ENCODE measurements around the gene CRACR2A. TPM values are rescaled to one million over a fixed set of nuclear protein-coding genes. Genes with fewer than 3 reads are reported as not detected.

Gene CRACR2A
- total and polyA plus RNA-seq, 2 donors from 2014 or later = 0.22 to 6.1 TPM

GRCh38 chr12:3596703-3597415, 156.1 kb downstream of the CRACR2A start:
- Histone ChIP-seq H3K9ac (ENCODE audit: low read length in 3 of 3) (no peak overlapping the region), H3K36me3 (ENCODE audit: control insufficient read depth in 2 of 3, insufficient read depth in 3 of 3, low read length in 3 of 3) (no peaks in the 10 kb centered on the region), H3K9me3 (ENCODE audit: control insufficient read depth in 2 of 3, insufficient read depth in 1 of 3, low read length in 3 of 3) (no peaks in the 10 kb centered on the region), H3K27ac (ENCODE audit: low read depth in 2 of 2, low read length in 2 of 2) (no peak overlapping the region), H3K4me1 (ENCODE audit: control insufficient read depth in 2 of 3, insufficient read depth in 2 of 3, low read depth in 1 of 3, low read length in 3 of 3) (no peaks in the 10 kb centered on the region), H3K27me3 (ENCODE audit: control insufficient read depth, insufficient read depth, low read length) (no peaks in the 10 kb centered on the region), H3K4me3 (ENCODE audit: low read length in 3 of 3) (no peak overlapping the region)
- TF ChIP-seq CTCF (IDR thresholded peaks at IDR 0.05; ENCODE audit: borderline replicate concordance, extremely low read depth, insufficient read depth) = no peak
- intact Hi-C loops (cut with DNase I) = no loop called here
- DNase-seq = no peak
- no peak for FAIRE-seq

GRCh38 chr12:3595721-3596120, 157.2 kb downstream of the CRACR2A start:
- no peaks in the 10 kb centered on the region for H3K9me3 ChIP-seq (ENCODE audit: control insufficient read depth in 2 of 3, insufficient read depth in 1 of 3, low read length in 3 of 3)
- FAIRE-seq (no peak), DNase-seq (no peak)
- H3K4me1 ChIP-seq (ENCODE audit: control insufficient read depth in 2 of 3, insufficient read depth in 2 of 3, low read depth in 1 of 3, low read length in 3 of 3) = no peaks in the 10 kb centered on the region
- intact Hi-C loops (cut with DNase I) = no loop called here
- no peak overlapping the region for H3K27ac ChIP-seq (ENCODE audit: low read depth in 2 of 2, low read length in 2 of 2)
- no peak for TF ChIP-seq CTCF (IDR thresholded peaks at IDR 0.05; ENCODE audit: borderline replicate concordance, extremely low read depth, insufficient read depth)
- H3K36me3 ChIP-seq (ENCODE audit: control insufficient read depth in 2 of 3, insufficient read depth in 3 of 3, low read length in 3 of 3) = no peaks in the 10 kb centered on the region
- H3K27me3 ChIP-seq (ENCODE audit: control insufficient read depth, insufficient read depth, low read length) = no peaks in the 10 kb centered on the region
- no peak overlapping the region for H3K9ac ChIP-seq (ENCODE audit: low read length in 3 of 3)
- H3K4me3 ChIP-seq (ENCODE audit: low read length in 3 of 3) = no peak overlapping the region

GRCh38 chr12:3594966-3595365, 157.9 kb downstream of the CRACR2A start:
- Histone ChIP-seq H3K4me1 (ENCODE audit: control insufficient read depth in 2 of 3, insufficient read depth in 2 of 3, low read depth in 1 of 3, low read length in 3 of 3) (no peaks in the 10 kb centered on the region), H3K27ac (ENCODE audit: low read depth in 2 of 2, low read length in 2 of 2) (no peak overlapping the region), H3K36me3 (ENCODE audit: control insufficient read depth in 2 of 3, insufficient read depth in 3 of 3, low read length in 3 of 3) (no peaks in the 10 kb centered on the region), H3K9ac (ENCODE audit: low read length in 3 of 3) (no peak overlapping the region), H3K4me3 (ENCODE audit: low read length in 3 of 3) (no peak overlapping the region), H3K9me3 (ENCODE audit: control insufficient read depth in 2 of 3, insufficient read depth in 1 of 3, low read length in 3 of 3) (no peaks in the 10 kb centered on the region), H3K27me3 (ENCODE audit: control insufficient read depth, insufficient read depth, low read length) (no peaks in the 10 kb centered on the region)
- intact Hi-C loops (cut with DNase I) = no loop called here
- no peak for TF ChIP-seq CTCF (IDR thresholded peaks at IDR 0.05; ENCODE audit: borderline replicate concordance, extremely low read depth, insufficient read depth)
- DNase-seq = no peak
- no peak for FAIRE-seq
